GM12878 (cell line): Measurements from ENCODE around the gene HNRNPM.
"Not testable (repeated sequence)": the region's sequence is repeated elsewhere in the genome, so short reads cannot be mapped to it uniquely, and the experiment has no call there.

Experiments
- BACH1 ChIP-seq: fragments of 450-650 bp; IDR thresholded peaks from 2 replicates; pipeline ENCODE4 v1.6.1; 2017; ENCODE audit warnings: mild to moderate bottlenecking, borderline replicate concordance
- BCL11A ChIP-seq: IDR thresholded peaks from 2 replicates; pipeline ENCODE4 v1.6.1; 2011; ENCODE audit warnings: low read depth, low read length
- BRCA1 ChIP-seq: IDR thresholded peaks from 2 replicates; pipeline ENCODE4 v1.6.1; 2011; ENCODE audit warnings: low read depth, low read length, improper control_type of control experiment
- CHD1 ChIP-seq: IDR thresholded peaks from 2 replicates; pipeline ENCODE4 v1.6.1; 2012; ENCODE audit warnings: low read depth, low read length, improper control_type of control experiment
- CHD2 ChIP-seq: IDR thresholded peaks from 2 replicates; pipeline ENCODE4 v1.6.1; 2011; ENCODE audit warnings: low read depth, low read length, improper control_type of control experiment, borderline replicate concordance
- CTCF ChIP-seq, 3 experiments: IDR thresholded peaks in 2 of 3; conservative IDR thresholded peaks in 1 of 3; 2 replicates each; pipeline ENCODE4 v1.5.1; 2011; ENCODE audit warnings: low read depth in 3 of 3, low read length in 3 of 3, mild to moderate bottlenecking in 3 of 3, control low read depth in 2 of 3, moderate library complexity in 2 of 3, inconsistent platforms in 1 of 3, mixed read lengths in 1 of 3; ENCODE audit not compliant: control insufficient read depth in 2 of 3, insufficient read depth in 1 of 3; ENCODE audit errors: extremely low read depth in 1 of 3
- KAT2A ChIP-seq: conservative IDR thresholded peaks from 2 replicates; pipeline ENCODE4 v1.6.1; 2011; ENCODE audit warnings: low read depth, low read length; ENCODE audit not compliant: control insufficient read depth
- NFIC ChIP-seq: IDR thresholded peaks from 2 replicates; pipeline ENCODE4 v1.6.1; 2012; ENCODE audit warnings: low read depth, mild to moderate bottlenecking, inconsistent platforms, low read length, moderate library complexity
- TCF7 ChIP-seq: IDR thresholded peaks from 2 replicates; pipeline ENCODE4 v1.6.1; 2014; ENCODE audit warnings: antibody characterized with exemption, borderline replicate concordance
- TF ChIP-seq, protein P1 (sequence below): IDR thresholded peaks from 2 replicates; pipeline ENCODE4 v1.6.1; 2012; ENCODE audit warnings: improper control_type of control experiment, low read depth, low read length; ENCODE audit not compliant: insufficient replicate concordance
- TF ChIP-seq, protein P2 (sequence below): fragments of 450-650 bp; conservative IDR thresholded peaks from 2 replicates; pipeline ENCODE4 v1.6.1; 2017; ENCODE audit warnings: mild to moderate bottlenecking, moderate library complexity

DNA sequence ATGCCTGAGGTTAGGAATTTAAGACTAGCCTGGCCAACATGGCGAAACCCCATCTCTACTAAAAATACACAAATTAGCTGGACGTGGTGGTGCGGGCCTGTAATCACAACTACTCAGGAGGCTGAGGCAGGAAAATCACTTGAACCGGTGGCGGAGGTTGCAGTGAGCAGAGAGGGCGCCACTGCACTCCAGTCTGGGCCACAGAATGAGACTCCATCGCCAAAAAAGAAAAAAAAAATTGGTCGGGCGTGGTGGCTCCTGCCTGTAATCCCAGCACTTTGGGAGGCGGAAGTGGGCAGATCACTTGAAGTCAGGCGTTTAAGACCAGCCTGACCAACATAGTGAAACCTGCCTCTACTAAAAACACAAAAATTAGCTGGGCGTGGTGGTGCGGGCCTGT, 34.1 kb upstream of the HNRNPM start:
- TF ChIP-seq CTCF (IDR thresholded peaks at IDR 0.05 in 2 of 3, conservative IDR thresholded peaks at IDR 0.05 in 1 of 3; ENCODE audit: control insufficient read depth in 2 of 3, extremely low read depth in 1 of 3, insufficient read depth in 1 of 3, low read depth in 3 of 3, low read length in 3 of 3); NFIC; BCL11A; TCF7; BRCA1; CHD1; BACH1; KAT2A; CHD2: not testable (repeated sequence)
- TF ChIP-seq, protein P1, sequence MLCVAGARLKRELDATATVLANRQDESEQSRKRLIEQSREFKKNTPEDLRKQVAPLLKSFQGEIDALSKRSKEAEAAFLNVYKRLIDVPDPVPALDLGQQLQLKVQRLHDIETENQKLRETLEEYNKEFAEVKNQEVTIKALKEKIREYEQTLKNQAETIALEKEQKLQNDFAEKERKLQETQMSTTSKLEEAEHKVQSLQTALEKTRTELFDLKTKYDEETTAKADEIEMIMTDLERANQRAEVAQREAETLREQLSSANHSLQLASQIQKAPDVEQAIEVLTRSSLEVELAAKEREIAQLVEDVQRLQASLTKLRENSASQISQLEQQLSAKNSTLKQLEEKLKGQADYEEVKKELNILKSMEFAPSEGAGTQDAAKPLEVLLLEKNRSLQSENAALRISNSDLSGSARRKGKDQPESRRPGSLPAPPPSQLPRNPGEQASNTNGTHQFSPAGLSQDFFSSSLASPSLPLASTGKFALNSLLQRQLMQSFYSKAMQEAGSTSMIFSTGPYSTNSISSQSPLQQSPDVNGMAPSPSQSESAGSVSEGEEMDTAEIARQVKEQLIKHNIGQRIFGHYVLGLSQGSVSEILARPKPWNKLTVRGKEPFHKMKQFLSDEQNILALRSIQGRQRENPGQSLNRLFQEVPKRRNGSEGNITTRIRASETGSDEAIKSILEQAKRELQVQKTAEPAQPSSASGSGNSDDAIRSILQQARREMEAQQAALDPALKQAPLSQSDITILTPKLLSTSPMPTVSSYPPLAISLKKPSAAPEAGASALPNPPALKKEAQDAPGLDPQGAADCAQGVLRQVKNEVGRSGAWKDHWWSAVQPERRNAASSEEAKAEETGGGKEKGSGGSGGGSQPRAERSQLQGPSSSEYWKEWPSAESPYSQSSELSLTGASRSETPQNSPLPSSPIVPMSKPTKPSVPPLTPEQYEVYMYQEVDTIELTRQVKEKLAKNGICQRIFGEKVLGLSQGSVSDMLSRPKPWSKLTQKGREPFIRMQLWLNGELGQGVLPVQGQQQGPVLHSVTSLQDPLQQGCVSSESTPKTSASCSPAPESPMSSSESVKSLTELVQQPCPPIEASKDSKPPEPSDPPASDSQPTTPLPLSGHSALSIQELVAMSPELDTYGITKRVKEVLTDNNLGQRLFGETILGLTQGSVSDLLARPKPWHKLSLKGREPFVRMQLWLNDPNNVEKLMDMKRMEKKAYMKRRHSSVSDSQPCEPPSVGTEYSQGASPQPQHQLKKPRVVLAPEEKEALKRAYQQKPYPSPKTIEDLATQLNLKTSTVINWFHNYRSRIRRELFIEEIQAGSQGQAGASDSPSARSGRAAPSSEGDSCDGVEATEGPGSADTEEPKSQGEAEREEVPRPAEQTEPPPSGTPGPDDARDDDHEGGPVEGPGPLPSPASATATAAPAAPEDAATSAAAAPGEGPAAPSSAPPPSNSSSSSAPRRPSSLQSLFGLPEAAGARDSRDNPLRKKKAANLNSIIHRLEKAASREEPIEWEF = not testable (repeated sequence)
- TF ChIP-seq, protein P2, sequence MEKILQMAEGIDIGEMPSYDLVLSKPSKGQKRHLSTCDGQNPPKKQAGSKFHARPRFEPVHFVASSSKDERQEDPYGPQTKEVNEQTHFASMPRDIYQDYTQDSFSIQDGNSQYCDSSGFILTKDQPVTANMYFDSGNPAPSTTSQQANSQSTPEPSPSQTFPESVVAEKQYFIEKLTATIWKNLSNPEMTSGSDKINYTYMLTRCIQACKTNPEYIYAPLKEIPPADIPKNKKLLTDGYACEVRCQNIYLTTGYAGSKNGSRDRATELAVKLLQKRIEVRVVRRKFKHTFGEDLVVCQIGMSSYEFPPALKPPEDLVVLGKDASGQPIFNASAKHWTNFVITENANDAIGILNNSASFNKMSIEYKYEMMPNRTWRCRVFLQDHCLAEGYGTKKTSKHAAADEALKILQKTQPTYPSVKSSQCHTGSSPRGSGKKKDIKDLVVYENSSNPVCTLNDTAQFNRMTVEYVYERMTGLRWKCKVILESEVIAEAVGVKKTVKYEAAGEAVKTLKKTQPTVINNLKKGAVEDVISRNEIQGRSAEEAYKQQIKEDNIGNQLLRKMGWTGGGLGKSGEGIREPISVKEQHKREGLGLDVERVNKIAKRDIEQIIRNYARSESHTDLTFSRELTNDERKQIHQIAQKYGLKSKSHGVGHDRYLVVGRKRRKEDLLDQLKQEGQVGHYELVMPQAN = not testable (repeated sequence)
